Endothelial cell (in vitro differentiated cells): ENCODE results near the gene KCNMA1. TPM values are rescaled to one million over a fixed set of nuclear protein-coding genes. Genes with fewer than 3 reads are reported as not detected.

Source experiments
- DNase-seq: peaks from one replicate; pipeline ENCODE4 v3.0.0; 2021; ENCODE audit warnings: low spot score
- H3K27ac Mint-ChIP-seq: one replicate; pipeline ENCODE4 v1.8.0; 2021; ENCODE audit warnings: mixed read lengths, inconsistent platforms; ENCODE audit not compliant: unreplicated experiment
- H3K27me3 Mint-ChIP-seq: one replicate; pipeline ENCODE4 v1.8.0; 2021; ENCODE audit warnings: mild to moderate bottlenecking, moderate library complexity, mixed read lengths, inconsistent platforms; ENCODE audit not compliant: unreplicated experiment
- H3K36me3 Mint-ChIP-seq: one replicate; pipeline ENCODE4 v1.8.0; 2021; ENCODE audit warnings: mild to moderate bottlenecking, low read depth, mixed read lengths, inconsistent platforms; ENCODE audit not compliant: unreplicated experiment
- H3K4me1 Mint-ChIP-seq: one replicate; pipeline ENCODE4 v1.8.0; 2021; ENCODE audit warnings: mild to moderate bottlenecking, mixed read lengths, inconsistent platforms; ENCODE audit not compliant: unreplicated experiment
- H3K4me3 Mint-ChIP-seq: one replicate; pipeline ENCODE4 v1.8.0; 2021; ENCODE audit warnings: mild to moderate bottlenecking, mixed read lengths, inconsistent platforms; ENCODE audit not compliant: unreplicated experiment
- H3K9me3 Mint-ChIP-seq: one replicate; pipeline ENCODE4 v1.8.0; 2021; ENCODE audit warnings: mixed read lengths, inconsistent platforms; ENCODE audit not compliant: unreplicated experiment
- CTCF ChIP-seq: fragments of 200-600 bp; sonication (generic); IDR thresholded peaks from one replicate; pipeline ENCODE4 v1.5.0; 2021; ENCODE audit warnings: antibody characterized with exemption; ENCODE audit not compliant: unreplicated experiment
- total RNA-seq: library from RNA; stranded (reverse); fragmentation: NEBNext Ultra II Directional; extraction: Animal tissue kit (Norgen Biotek cat#: 25700); gene quantifications from one replicate; pipeline ENCODE4 v1.2.1, GENCODE V29; 2021; ENCODE audit not compliant: unreplicated experiment

KCNMA1 gene
- total RNA-seq, 1 donor from 2014 or later: 5.1 TPM

GRCh38 chr10:77643795-77644468, 6.3 kb upstream of the KCNMA1 start:
- DNase-seq: peak; percentile 38
- Mint-ChIP-seq H3K9me3 (no peaks in the 10 kb centered on the region), H3K4me1 (no peaks in the 10 kb centered on the region)

GRCh38 chr10:77641788-77642397, 4.3 kb upstream of the KCNMA1 start:
- H3K36me3 Mint-ChIP-seq: peaks cover 4% of the 10 kb centered on the region
- DNase-seq: peak; percentile 68
- no peak overlapping the region for H3K27ac Mint-ChIP-seq
- peaks cover 13% of the 10 kb centered on the region for H3K27me3 Mint-ChIP-seq
- no peak overlapping the region for H3K4me3 Mint-ChIP-seq
- TF ChIP-seq CTCF: peak; percentile 88
- H3K9me3 Mint-ChIP-seq: no peaks in the 10 kb centered on the region
- peaks cover under 1% of the 10 kb centered on the region for H3K4me1 Mint-ChIP-seq

More at GRCh38 chr10:77643795-77644468, 6.3 kb upstream of the KCNMA1 start:
- no peak overlapping the region for H3K4me3 Mint-ChIP-seq
- H3K27me3 Mint-ChIP-seq: peaks cover 8% of the 10 kb centered on the region
- no peak overlapping the region for H3K27ac Mint-ChIP-seq
- peak; percentile 60 for TF ChIP-seq CTCF
- peaks cover 4% of the 10 kb centered on the region for H3K36me3 Mint-ChIP-seq

GRCh38 chr10:77641344-77641743, 3.7 kb upstream of the KCNMA1 start:
- Mint-ChIP-seq H3K4me1 (peaks cover 6% of the 10 kb centered on the region), H3K27me3 (peaks cover 18% of the 10 kb centered on the region)
- no peak for TF ChIP-seq CTCF

GRCh38 chr10:77640167-77640566, 2.6 kb upstream of the KCNMA1 start:
- no peak for TF ChIP-seq CTCF
- Mint-ChIP-seq H3K36me3 (peaks cover 4% of the 10 kb centered on the region), H3K4me1 (peaks cover 9% of the 10 kb centered on the region), H3K27me3 (peaks cover 26% of the 10 kb centered on the region), H3K4me3 (no peak overlapping the region), H3K27ac (no peak overlapping the region), H3K9me3 (no peaks in the 10 kb centered on the region)
- no peak for DNase-seq

More at GRCh38 chr10:77641344-77641743, 3.7 kb upstream of the KCNMA1 start:
- Mint-ChIP-seq H3K36me3 (peaks cover 4% of the 10 kb centered on the region), H3K9me3 (no peaks in the 10 kb centered on the region), H3K4me3 (no peak overlapping the region), H3K27ac (no peak overlapping the region)
- DNase-seq: no peak

GRCh38 chr10:77639756-77640155, 2.1 kb upstream of the KCNMA1 start:
- H3K9me3 Mint-ChIP-seq: no peaks in the 10 kb centered on the region
- H3K4me3 Mint-ChIP-seq: no peak overlapping the region

More at GRCh38 chr10:77639756-77640155, 2.1 kb upstream of the KCNMA1 start:
- Mint-ChIP-seq H3K4me1 (peaks cover 9% of the 10 kb centered on the region), H3K27ac (no peak overlapping the region), H3K27me3 (peaks cover 28% of the 10 kb centered on the region), H3K36me3 (peaks cover 4% of the 10 kb centered on the region)
- no peak for DNase-seq
- no peak for TF ChIP-seq CTCF
